ENCODE results near the gene AGMO. TPM values are rescaled to one million over a fixed set of nuclear protein-coding genes. Genes with fewer than 3 reads are reported as not detected.

The AGMO gene
- total and polyA plus RNA-seq, 10 of the 15 experiments (the other 5 are each of a cell fraction or from before 2014, with no cell fraction given), result 0.11 to 0.29 TPM; not detected in 8

- ChIA-PET CTCF (interaction anchor here (2.5 kb wide), 1 partner anchor 8 kb away, joined by 15 read pairs; no protein-coding TSS in a partner anchor), SMC1A (ENCODE audit: uncharacterized antibody, unreplicated experiment) (interaction anchor here (1.0 to 1.3 kb wide), 5 partner anchors 23 to 324 kb away, joined by 3 read pairs; no protein-coding TSS in a partner anchor), POLR2A (no interaction called here), RAD21 (ENCODE audit: unreplicated experiment) (no interaction called here)
- in situ Hi-C loops (cut with MboI), result no loop called here
- no peak overlapping the region for H3K4me2 ChIP-seq (ENCODE audit: control insufficient read depth, insufficient read depth)
- no TSS peak for BruUV-seq (replicated peaks)
- H3K27me3 ChIP-seq (replicated peaks in 1 of 2; ENCODE audit: control insufficient read depth in 2 of 2, insufficient read depth in 2 of 2, low read length in 1 of 2), result no peaks in the 10 kb centered on the region
- no peak for TF ChIP-seq GATAD2B (conservative IDR thresholded peaks at IDR 0.05; ENCODE audit: low read depth)
- no peak for TF ChIP-seq KAT2A (conservative IDR thresholded peaks at IDR 0.05; ENCODE audit: control insufficient read depth, low read depth, low read length)
- TF ChIP-seq SUZ12 (IDR thresholded peaks at IDR 0.05; ENCODE audit: unreplicated experiment), result no peak
- no peak overlapping the region for H3K4me3 ChIP-seq
- no peak overlapping the region for H3K9ac ChIP-seq (ENCODE audit: control insufficient read depth, insufficient read depth, low read length)
- H2AFZ ChIP-seq (ENCODE audit: control insufficient read depth, low read depth, low read length), result no peak overlapping the region
- no peaks in the 10 kb centered on the region for H3K4me1 ChIP-seq (ENCODE audit: control insufficient read depth, insufficient read depth, low read length)
- ATAC-seq (no peak), DNase-seq (ENCODE audit: low read depth, low spot score) (no peak), FAIRE-seq (no peak)
- H4K20me1 ChIP-seq (ENCODE audit: control insufficient read depth, insufficient read depth), result no peaks in the 10 kb centered on the region
- no peaks in the 10 kb centered on the region for H3K9me3 ChIP-seq (replicated peaks; ENCODE audit: control insufficient read depth, insufficient read depth, low read length)
- intact Hi-C loops (cut with micrococcal nuclease; ENCODE audit: unreplicated experiment), result no loop called here
- WGBS (ENCODE audit: insufficient coverage, insufficient replicate concordance, low lambda C conversion rate, missing lambda C conversion rate), result 63% methylated on average over 18 of the region's 43 CpGs
- no peak overlapping the region for H3K27ac ChIP-seq (ENCODE audit: control insufficient read depth, insufficient read depth)
- no peaks in the 10 kb centered on the region for H3K79me2 ChIP-seq (ENCODE audit: control insufficient read depth, insufficient read depth, low read length)
- H3K36me3 ChIP-seq (ENCODE audit: control insufficient read depth in 2 of 2, insufficient read depth in 2 of 2, low read length in 1 of 2), result no peaks in the 10 kb centered on the region
These were observed 164.7 kb downstream of the AGMO start for GRCh38 chr7:15397159-15397550.

DNA sequence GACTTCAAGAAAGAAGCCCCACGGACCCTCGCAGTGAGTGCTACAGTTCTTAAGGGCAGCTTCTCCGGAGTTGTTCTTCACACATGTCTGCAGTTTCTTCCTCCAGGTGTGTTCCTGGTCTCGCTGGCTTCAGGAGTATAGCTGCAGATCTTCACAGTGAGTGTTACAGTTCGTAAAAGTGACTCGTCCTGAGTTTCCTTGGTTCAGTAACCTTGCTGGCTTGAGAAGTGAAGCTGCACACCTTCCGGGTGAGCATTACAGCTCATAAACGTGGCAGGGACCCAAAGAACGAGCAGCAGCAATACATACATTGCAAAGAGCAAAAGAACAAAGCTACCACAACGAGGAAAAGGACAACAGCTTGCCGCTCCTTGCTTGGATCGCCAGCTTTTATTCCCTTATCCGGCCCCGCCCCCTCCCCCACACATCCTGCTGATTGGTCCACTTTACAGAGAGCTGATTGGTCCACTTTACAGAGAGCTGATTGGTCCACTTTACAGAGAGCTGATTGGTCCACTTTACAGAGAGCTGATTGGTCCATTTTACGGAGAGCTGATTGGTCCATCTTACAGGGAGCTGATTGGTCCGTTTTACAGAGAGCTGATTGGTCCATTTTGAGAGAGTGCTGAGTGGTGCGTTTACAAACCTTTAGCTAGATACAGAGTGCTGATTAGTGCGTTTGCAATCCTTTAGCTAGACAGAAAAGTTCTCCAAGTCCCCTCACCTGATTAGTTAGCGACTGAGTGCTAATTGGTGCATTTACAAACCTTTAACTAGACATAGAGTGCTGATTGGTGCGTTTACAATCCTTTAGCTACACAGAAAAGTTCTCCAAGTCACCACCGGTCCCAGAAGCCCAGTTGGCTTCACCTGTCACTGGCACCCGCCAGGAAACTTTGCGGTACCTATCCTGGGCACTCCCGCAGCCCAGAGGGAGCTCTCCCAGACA lies 165.3 kb downstream of the AGMO start:
- Histone ChIP-seq H3K9ac (ENCODE audit: control insufficient read depth, insufficient read depth, low read length) (no peak overlapping the region), H4K20me1 (ENCODE audit: control insufficient read depth, insufficient read depth) (no peaks in the 10 kb centered on the region), H3K79me2 (ENCODE audit: control insufficient read depth, insufficient read depth, low read length) (no peaks in the 10 kb centered on the region), H3K27me3 (replicated peaks in 1 of 2; ENCODE audit: control insufficient read depth in 2 of 2, insufficient read depth in 2 of 2, low read length in 1 of 2) (no peaks in the 10 kb centered on the region), H3K4me1 (ENCODE audit: control insufficient read depth, insufficient read depth, low read length) (no peaks in the 10 kb centered on the region), H3K27ac (ENCODE audit: control insufficient read depth, insufficient read depth) (no peak overlapping the region), H3K9me3 (replicated peaks; ENCODE audit: control insufficient read depth, insufficient read depth, low read length) (no peaks in the 10 kb centered on the region), H3K4me3 (no peak overlapping the region), H3K4me2 (ENCODE audit: control insufficient read depth, insufficient read depth) (no peak overlapping the region), H2AFZ (ENCODE audit: control insufficient read depth, low read depth, low read length) (no peak overlapping the region), H3K36me3 (ENCODE audit: control insufficient read depth in 2 of 2, insufficient read depth in 2 of 2, low read length in 1 of 2) (no peaks in the 10 kb centered on the region)
- CTCF ChIA-PET, result no interaction called here
- intact Hi-C loops (cut with micrococcal nuclease; ENCODE audit: unreplicated experiment), result no loop called here
- SMC1A ChIA-PET (ENCODE audit: uncharacterized antibody, unreplicated experiment), result interaction anchor here (1.0 to 1.6 kb wide), 4 partner anchors 9 to 48 kb away, joined by 3 to 8 read pairs (median 5); no protein-coding TSS in a partner anchor
- FAIRE-seq (no peak), ATAC-seq (no peak), DNase-seq (ENCODE audit: low read depth, low spot score) (no peak)
- 46% methylated on average over 23 of the region's 24 CpGs for WGBS (ENCODE audit: insufficient coverage, insufficient replicate concordance, low lambda C conversion rate, missing lambda C conversion rate)
- RAD21 ChIA-PET (ENCODE audit: unreplicated experiment), result no interaction called here
- no TSS peak for BruUV-seq (replicated peaks)
- POLR2A ChIA-PET, result interaction anchor here (1.6 kb wide), 1 partner anchor 9 kb away, joined by 5 read pairs; no protein-coding TSS in a partner anchor
- in situ Hi-C loops (cut with MboI), result no loop called here
- TF ChIP-seq NFXL1 (IDR thresholded peaks at IDR 0.05; ENCODE audit: borderline replicate concordance) (no peak), KAT2A (conservative IDR thresholded peaks at IDR 0.05; ENCODE audit: control insufficient read depth, low read depth, low read length) (no peak), HDAC6 (IDR thresholded peaks at IDR 0.05; ENCODE audit: unreplicated experiment) (no peak), ZBTB33 (IDR thresholded peaks at IDR 0.05) (no peak), SREBF1 (IDR thresholded peaks at IDR 0.05; ENCODE audit: low read length) (no peak), RBBP5 (conservative IDR thresholded peaks at IDR 0.05) (no peak), NFYB (IDR thresholded peaks at IDR 0.05; ENCODE audit: insufficient read depth, low read depth, low read length) (no peak), ESRRA (IDR thresholded peaks at IDR 0.05; ENCODE audit: low read length) (no peak)

Data from GM12878 (cell line).